IPS-18c (cell line): ENCODE data around the gene PHIP.
"Not testable (repeated sequence)": the region's sequence is repeated elsewhere in the genome, so short reads cannot be mapped to it uniquely, and the experiment has no call there.

Experiments
- H3K4me3 ChIP-seq: 2 replicates; pipeline ENCODE4 v1.7.0; 2013; ENCODE audit warnings: low read depth, mild to moderate bottlenecking, low read length, moderate library complexity; ENCODE audit not compliant: insufficient read depth
- H3K9me3 ChIP-seq: one replicate; pipeline ENCODE4 v1.6.1; 2013; ENCODE audit warnings: mild to moderate bottlenecking, low read length, moderate library complexity; ENCODE audit not compliant: control insufficient read depth, insufficient read depth

Gene PHIP

GRCh38 chr6:79078075-79078969 is at the start of gene PHIP:
Gene PHIP (minus strand): TSS chr6:79078254. CDS start chr6:79078068, 186 bp downstream.
- Histone ChIP-seq H3K9me3 (no peaks in the 10 kb centered on the region), H3K4me3 (peak within 1 kb of the TSS; percentile 73)

- no peaks in the 10 kb centered on the region for H3K9me3 ChIP-seq
- no peak overlapping the region for H3K4me3 ChIP-seq
These were observed 49.6 kb upstream of the PHIP start for GRCh38 chr6:79127660-79128059.

- H3K9me3 ChIP-seq = no peaks in the 10 kb centered on the region
- no peak overlapping the region for H3K4me3 ChIP-seq
These were observed 41.2 kb upstream of the PHIP start for GRCh38 chr6:79119217-79119616.

- H3K9me3 ChIP-seq = no peaks in the 10 kb centered on the region
- H3K4me3 ChIP-seq = no peak overlapping the region
These were observed 39.7 kb upstream of the PHIP start for GRCh38 chr6:79117752-79118151.

GRCh38 chr6:79115553-79116182 is 37.6 kb upstream of the PHIP start:
- Histone ChIP-seq H3K9me3 (no peaks in the 10 kb centered on the region), H3K4me3 (no peak overlapping the region)

- no peak overlapping the region for H3K4me3 ChIP-seq
- no peaks in the 10 kb centered on the region for H3K9me3 ChIP-seq
These were observed 33.5 kb upstream of the PHIP start for GRCh38 chr6:79111549-79111948.

- Histone ChIP-seq H3K4me3 (no peak overlapping the region), H3K9me3 (no peaks in the 10 kb centered on the region)
These were observed 23.1 kb upstream of the PHIP start for GRCh38 chr6:79101164-79101563.

GRCh38 chr6:79100304-79100703 is 22.2 kb upstream of the PHIP start:
- Histone ChIP-seq H3K9me3 (no peaks in the 10 kb centered on the region), H3K4me3 (no peak overlapping the region)

- Histone ChIP-seq H3K4me3 (no peak overlapping the region), H3K9me3 (no peaks in the 10 kb centered on the region)
These were observed 16.9 kb upstream of the PHIP start for GRCh38 chr6:79094938-79095337.

GRCh38 chr6:79091801-79092200 is 13.7 kb upstream of the PHIP start:
- H3K9me3 ChIP-seq, H3K4me3 ChIP-seq: not testable (repeated sequence)

- no peak overlapping the region for H3K4me3 ChIP-seq
- peaks cover 2% of the 10 kb centered on the region for H3K9me3 ChIP-seq
These were observed 11.7 kb upstream of the PHIP start for GRCh38 chr6:79089552-79090404.

- no peak overlapping the region for H3K4me3 ChIP-seq
- peaks cover 2% of the 10 kb centered on the region for H3K9me3 ChIP-seq
These were observed 6.6 kb upstream of the PHIP start for GRCh38 chr6:79084693-79085092.

GRCh38 chr6:79082304-79082703 is 4.2 kb upstream of the PHIP start:
- Histone ChIP-seq H3K4me3 (no peak overlapping the region), H3K9me3 (peaks cover 2% of the 10 kb centered on the region)

- H3K9me3 ChIP-seq = peaks cover 2% of the 10 kb centered on the region
- H3K4me3 ChIP-seq = no peak overlapping the region
These were observed 3.6 kb upstream of the PHIP start for GRCh38 chr6:79081663-79082062.

- Histone ChIP-seq H3K9me3 (no peaks in the 10 kb centered on the region), H3K4me3 (no peak overlapping the region)
These were observed 1.5 kb upstream of the PHIP start for GRCh38 chr6:79079561-79080041.

- H3K9me3 ChIP-seq = no peaks in the 10 kb centered on the region
- peak overlapping the region; percentile 59; the same call in 1 of the 2 replicates for H3K4me3 ChIP-seq
These were observed 359 bp downstream of the PHIP start for GRCh38 chr6:79077715-79078074.

GRCh38 chr6:79076782-79077641 is 1.0 kb downstream of the PHIP start:
- H3K4me3 ChIP-seq = peak overlapping the region; percentile 73
- H3K9me3 ChIP-seq = no peaks in the 10 kb centered on the region
